Measurements from ENCODE around the gene RGS6. TPM values are rescaled to one million over a fixed set of nuclear protein-coding genes. Genes with fewer than 3 reads are reported as not detected.

RGS6 gene
- total and polyA plus RNA-seq, 2 of the 4 experiments (the other 2 are of a cell fraction) = not detected

GRCh38 chr14:72532686-72533454, 600.6 kb downstream of the RGS6 start (continued):
- no peak for TF ChIP-seq RAD21 (IDR thresholded peaks at IDR 0.05; ENCODE audit: low read length)

DNA sequence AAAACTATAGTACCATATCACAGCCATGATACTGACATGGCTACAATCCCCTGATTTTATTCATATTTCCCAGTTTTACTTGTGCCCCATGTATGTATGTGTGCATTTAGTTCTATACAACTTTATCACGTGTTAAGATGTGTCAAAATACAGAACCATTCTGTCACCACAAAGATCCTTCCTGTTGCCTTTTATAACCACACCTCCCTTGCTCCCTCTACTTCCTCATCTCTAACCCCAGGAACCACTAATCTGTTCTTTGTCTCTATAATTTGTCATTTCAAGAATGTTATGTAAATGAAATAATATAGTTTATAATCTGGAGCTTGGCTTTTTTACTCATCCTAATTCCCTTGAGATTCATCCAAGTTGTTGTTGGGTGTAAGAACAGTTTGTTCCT, 603.3 kb downstream of the RGS6 start:
- Histone ChIP-seq H2AFZ (replicated peaks; ENCODE audit: low read length, poor library complexity) (no peak overlapping the region), H2BK5ac (ENCODE audit: low read depth, low read length, poor library complexity, severe bottlenecking) (no peak overlapping the region), H3K14ac (replicated peaks; ENCODE audit: low read depth, low read length) (no peak overlapping the region), H3K18ac (ENCODE audit: low read depth, low read length) (no peak overlapping the region), H2BK15ac (ENCODE audit: low read depth, low read length) (no peak overlapping the region), H3K36me3 (ENCODE audit: control insufficient read depth, insufficient read depth, low read length) (no peaks in the 10 kb centered on the region), H3K4me2 (ENCODE audit: low read depth, low read length) (no peak overlapping the region), H2AK5ac (ENCODE audit: low read depth, low read length) (no peak overlapping the region), H3K9me3 (ENCODE audit: control insufficient read depth, insufficient read depth, low read length) (peaks cover 10% of the 10 kb centered on the region), H3K23ac (ENCODE audit: low read depth, low read length) (no peak overlapping the region), H3K4me3 (ENCODE audit: insufficient read depth, low read depth, low read length) (no peak overlapping the region), H2BK120ac (ENCODE audit: low read depth, low read length) (no peak overlapping the region), H2BK20ac (ENCODE audit: low read depth, low read length) (no peak overlapping the region), H4K5ac (ENCODE audit: low read depth, low read length) (no peak overlapping the region), H3K27me3 (ENCODE audit: control insufficient read depth, insufficient read depth, low read length) (peaks cover 2% of the 10 kb centered on the region; the same call in 1 of the 2 replicates), H3K9me1 (ENCODE audit: insufficient read depth, low read length) (no peaks in the 10 kb centered on the region), H3K56ac (ENCODE audit: extremely low read depth, insufficient read depth, low read length) (no peak overlapping the region), H4K20me1 (ENCODE audit: insufficient read depth, low read length) (no peaks in the 10 kb centered on the region), H4K8ac (ENCODE audit: low read depth in 2 of 2, low read length in 2 of 2) (no peak overlapping the region), H3K9ac (ENCODE audit: low read depth, low read length) (no peak overlapping the region), H3K79me1 (ENCODE audit: low read depth in 1 of 2, low read length in 2 of 2) (no peaks in the 10 kb centered on the region), H3K4ac (ENCODE audit: low read depth, low read length) (no peak overlapping the region), H3K27ac (ENCODE audit: insufficient read depth, low read length) (no peak overlapping the region), H2AK9ac (replicated peaks; ENCODE audit: low read depth, low read length, poor library complexity) (no peak overlapping the region), H4K91ac (ENCODE audit: insufficient read depth, low read depth, low read length) (no peak overlapping the region), H3K4me1 (ENCODE audit: control insufficient read depth, insufficient read depth, low read length) (no peaks in the 10 kb centered on the region)
- ATAC-seq (ENCODE audit: low read depth) (no peak), DNase-seq (no peak)
- POLR2A ChIA-PET (ENCODE audit: unreplicated experiment) = no interaction called here
- BruUV-seq (replicated peaks) = no TSS peak
- intact Hi-C loops (cut with micrococcal nuclease) = no loop called here
- in situ Hi-C loops (cut with MboI; ENCODE audit: low sequenced_read_pairs) = no loop called here
- WGBS, 2 experiments (ENCODE audit: extremely low coverage in 2 of 2, insufficient read length in 1 of 2) = no CpG with 5 or more reads among the region's 1 CpG
- CTCF ChIA-PET = no interaction called here
- dilution Hi-C loops (cut with HindIII; ENCODE audit: low sequenced_read_pairs, unreplicated experiment) = no loop called here
- TF ChIP-seq SMC3 (IDR thresholded peaks at IDR 0.05; ENCODE audit: low read depth, low read length) = no peak
- TF ChIP-seq MAZ (IDR thresholded peaks at IDR 0.05; ENCODE audit: borderline replicate concordance, low read depth, low read length) = no peak
- TF ChIP-seq POLR2A (IDR thresholded peaks at IDR 0.05; ENCODE audit: low read depth, low read length) = no peak
- TF ChIP-seq FOS (IDR thresholded peaks at IDR 0.05; ENCODE audit: low read depth, low read length) = no peak
- TF ChIP-seq MXI1 (IDR thresholded peaks at IDR 0.05; ENCODE audit: borderline replicate concordance, low read depth, low read length) = no peak
- TF ChIP-seq MAFK (IDR thresholded peaks at IDR 0.05; ENCODE audit: low read depth, low read length) = no peak
- no peak for TF ChIP-seq NFE2L2 (IDR thresholded peaks at IDR 0.05; ENCODE audit: low read depth, low read length)
